HL-60/S4 treated with phorbol 12-myristate 13-acetate at 8.2 ng/mL for 4 days and 3 days (cell line): ENCODE results near the gene AFAP1.
"Not testable (repeated sequence)": the region's sequence is repeated elsewhere in the genome, so short reads cannot be mapped to it uniquely, and the experiment has no call there.

Experiments used
- in situ Hi-C: fragments of 300-500 bp; cut with MboI; formaldehyde crosslinking; loops from 2 replicates; pipeline ENCODE4 v1.15.0; 2022; ENCODE audit warnings: low sequenced_read_pairs

The AFAP1 gene

DNA sequence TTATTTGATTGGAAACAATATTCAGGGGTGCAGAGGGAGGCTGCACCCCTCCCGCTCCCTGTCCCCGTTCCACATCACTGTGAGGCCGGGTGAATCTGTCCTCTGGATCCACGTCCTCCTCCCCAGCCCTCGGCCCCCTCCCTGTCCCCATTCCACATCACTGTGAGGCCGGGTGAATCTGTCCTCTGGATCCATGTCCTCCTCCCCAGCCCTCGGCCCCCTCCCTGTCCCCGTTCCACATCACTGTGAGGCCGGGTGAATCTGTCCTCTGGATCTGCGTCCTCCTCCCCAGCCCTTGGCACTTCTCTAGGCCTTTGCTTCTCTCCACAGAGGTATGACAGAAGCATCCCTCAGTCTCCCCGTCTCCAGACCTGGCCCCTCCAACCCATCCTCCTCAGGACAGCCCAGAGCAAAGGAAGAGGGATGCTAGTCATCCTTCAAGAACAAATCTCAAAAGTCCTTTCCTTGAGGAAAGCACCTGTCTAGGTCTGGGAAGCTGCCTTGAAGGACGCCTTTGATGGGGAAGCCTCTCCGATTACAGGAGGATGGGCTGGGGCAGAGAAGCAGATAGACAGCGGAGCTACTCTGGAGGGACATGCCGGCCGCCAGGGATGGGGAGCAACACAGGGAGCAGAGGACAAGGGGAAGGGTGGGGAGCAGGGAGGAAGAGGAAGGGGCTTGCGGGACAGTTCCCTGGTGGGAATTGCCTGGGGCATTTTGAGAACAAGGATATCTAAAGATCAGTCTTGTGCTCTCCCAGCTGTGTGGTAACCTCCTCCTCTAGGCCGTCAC is 10.8 kb upstream of the AFAP1 start:
- in situ Hi-C loops = no loop called here

DNA sequence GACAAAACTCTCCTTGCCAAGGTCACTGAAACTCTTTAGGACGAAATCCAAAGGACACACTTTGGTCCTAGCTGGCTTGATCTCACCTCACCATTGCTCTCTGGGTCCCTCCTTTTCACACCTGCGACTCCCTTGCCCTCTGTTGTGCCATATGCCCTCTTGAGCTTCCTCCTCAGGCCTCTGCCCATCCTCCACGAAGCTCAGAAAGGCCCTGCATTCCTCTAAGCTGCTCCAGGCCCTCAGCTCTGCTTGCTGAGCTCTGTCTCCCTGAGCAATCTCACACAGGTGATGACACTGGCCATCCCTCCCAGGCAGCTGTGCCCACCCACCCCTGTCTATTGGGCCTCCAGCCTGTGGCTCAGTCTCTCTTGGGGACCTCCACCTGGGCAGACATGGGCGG is 10.1 kb upstream of the AFAP1 start:
- in situ Hi-C loops = no loop called here

DNA sequence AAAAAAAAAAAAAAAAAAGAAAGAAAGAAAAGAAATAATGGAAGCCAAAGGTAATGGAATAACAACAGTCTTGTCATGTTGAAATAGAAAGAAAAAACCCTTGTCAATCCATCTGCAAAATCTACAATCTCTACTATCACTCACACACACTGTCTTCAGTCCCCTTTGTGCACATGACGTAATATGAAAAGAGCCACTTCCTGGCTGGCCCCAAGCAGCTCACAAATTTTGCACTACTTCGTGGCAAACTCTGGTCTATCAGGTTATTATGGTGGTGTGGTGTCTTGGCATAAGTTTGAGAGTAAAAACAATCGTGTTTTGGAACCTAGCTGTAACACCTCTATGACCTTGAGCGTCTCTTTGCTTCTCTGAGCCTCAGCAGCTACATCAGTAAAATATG is 8.3 kb upstream of the AFAP1 start:
- in situ Hi-C loops = no loop called here

DNA sequence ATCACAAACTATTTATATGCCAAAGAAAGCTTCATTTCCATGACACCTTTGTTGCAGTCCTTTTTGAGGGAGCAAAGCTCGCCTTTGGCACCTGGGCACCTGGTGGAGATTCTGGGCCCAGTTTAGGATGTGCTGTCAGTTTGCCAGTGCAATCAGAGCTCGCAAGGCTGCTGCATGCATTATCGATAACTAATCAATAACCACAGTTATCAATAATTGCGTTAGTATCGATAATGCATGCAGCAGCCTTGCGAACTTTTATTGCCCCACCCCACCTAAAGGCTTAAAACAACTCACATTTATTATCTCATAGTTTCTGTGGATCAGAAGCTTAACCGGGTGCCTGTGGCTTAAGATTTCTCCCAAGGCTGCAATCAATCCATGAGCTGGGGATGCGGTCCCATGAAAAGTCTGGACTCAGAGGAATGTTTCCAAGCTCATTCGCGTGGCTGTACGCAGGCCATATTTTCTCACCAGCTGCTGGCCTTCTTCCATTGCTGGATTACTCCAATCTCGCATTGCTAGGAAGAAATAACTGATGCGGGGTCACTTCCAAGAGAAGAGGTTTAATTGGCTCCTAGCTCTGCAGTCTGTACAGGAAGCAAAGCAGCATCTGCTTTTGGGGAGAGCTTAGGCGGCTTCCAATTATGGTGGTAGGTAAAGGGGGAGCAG is 6.2 kb upstream of the AFAP1 start:
- in situ Hi-C loops = no loop called here

DNA sequence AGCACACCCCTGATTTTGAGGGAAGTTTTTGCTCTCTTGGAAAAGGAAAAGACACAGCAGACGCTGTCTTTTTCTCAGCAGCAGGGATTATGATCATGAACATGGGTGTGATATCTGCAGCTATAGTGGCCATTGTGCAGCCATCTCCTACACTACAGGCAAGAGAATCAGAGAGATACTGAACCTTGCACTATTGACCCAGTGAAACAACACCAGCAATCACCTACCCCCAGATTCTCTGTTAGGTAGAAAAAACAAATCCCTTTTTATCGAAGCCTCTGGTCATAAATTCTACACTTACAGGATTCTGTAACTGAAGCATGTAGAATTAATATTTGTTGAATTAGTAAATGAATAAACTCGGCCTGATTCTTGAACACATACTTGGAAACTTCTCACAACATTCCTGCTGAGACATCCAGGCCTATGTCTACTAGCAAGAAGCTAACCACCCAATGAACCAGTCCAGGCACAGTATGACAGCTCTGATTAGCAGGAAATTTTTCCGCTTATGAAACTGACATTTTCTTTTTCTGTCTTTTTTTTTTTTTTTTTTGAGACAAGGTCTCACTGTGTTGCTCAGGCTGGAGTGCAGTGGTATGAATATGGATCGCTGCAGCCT is 5.0 kb upstream of the AFAP1 start:
- in situ Hi-C loops = no loop called here

DNA sequence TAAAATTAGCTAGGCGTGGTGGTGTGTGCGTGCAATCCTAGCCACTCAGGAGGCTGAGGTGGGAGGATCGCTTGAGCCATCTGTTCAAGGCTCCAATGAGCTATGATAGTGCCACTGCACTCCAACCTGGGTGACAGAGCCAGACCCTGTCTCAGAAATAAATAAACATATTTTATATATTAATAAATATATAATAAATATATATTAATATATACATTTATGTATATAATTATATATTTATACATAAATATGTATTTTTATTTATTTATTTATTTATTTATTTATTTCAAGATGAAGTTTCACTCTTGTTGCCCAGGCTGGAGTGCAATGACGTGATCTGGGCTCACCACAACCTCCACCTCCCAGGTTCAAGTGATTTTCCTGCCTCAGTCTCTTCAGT is 4.0 kb upstream of the AFAP1 start:
- in situ Hi-C loops = not testable (repeated sequence)

DNA sequence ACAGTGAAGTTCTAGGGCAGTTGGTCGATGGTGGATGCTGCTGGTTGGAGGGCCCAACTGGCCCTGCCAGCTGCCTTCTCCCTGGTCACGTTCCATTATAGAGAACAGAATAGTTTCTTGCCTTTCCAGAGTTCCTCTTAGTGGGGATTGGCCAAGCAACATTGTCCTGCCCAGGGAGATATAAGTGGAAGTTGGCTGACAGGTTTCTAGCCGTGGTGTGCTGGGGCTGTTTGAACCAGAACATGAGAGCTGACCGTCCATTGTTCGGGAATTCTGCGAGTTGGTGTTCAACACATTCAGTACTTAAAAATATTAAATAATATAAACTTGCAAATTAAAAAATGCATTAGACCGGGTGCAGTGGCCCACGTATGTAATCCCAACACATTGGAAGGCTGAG is 3.5 kb upstream of the AFAP1 start:
- in situ Hi-C loops = no loop called here

DNA sequence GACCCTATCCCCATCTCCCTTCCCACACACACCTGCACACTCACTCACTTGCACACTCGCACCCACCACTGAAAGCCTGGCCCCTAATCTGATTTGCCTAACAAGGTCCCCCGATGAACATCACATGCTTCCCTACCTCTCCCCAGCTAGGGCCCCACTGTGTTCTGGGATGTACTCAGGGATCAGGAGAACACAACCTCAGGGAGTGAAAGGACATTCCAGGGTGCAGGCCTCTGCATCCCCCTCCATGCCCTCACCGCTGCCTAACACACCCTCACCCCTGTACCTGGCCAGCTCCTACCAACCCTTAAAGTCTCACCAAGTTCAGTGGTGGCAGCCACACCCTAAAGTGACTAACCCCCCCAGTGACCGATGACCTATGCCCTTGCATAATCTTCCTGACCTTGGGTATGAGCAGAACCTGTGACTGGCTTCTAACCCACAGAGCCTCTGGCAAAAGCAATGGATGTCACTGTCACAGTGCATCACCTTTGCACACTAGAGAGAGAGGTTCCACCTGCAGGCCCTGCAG is 2.4 kb upstream of the AFAP1 start:
- in situ Hi-C loops = no loop called here

DNA sequence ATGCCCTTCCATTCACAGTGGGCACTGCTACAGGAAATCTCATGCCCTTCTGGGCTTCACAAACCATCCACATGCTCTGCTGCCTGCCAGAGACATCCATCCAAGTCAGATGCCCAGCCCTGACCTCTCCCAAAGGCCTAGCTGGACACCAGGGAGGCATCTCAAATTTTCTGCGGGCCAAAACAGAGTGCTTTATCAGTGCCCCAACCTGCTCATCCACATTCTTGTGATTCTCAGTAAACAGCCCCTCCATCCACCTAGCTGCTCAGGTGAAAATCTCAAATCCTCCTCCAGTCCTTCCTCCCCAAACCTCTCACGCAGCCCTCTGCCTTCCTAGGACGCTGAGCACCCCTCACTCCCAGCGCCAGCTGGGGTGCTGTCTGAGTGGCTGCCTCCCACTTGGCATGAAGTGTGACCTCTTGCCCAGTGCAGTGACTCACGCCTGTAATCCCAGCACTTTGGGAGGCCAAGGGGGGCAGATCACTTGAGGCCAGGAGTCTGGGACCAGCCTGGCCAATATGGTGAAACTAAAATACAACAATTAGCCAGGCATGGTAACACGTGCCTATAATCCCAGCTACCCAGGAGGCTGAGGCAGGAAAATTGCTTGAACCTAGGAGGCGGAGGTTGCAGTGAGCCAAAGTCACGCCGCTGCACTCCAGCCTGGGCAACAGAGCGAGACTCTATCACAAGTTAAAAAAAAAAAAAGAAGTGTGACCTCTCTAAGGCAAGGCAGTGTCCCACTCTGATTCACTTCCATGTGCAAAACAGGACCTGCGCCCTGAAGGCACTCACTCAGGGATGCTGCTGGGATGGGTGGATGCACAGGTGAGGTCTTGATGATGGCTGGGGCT is 1.7 kb upstream of the AFAP1 start:
- in situ Hi-C loops = no loop called here

DNA sequence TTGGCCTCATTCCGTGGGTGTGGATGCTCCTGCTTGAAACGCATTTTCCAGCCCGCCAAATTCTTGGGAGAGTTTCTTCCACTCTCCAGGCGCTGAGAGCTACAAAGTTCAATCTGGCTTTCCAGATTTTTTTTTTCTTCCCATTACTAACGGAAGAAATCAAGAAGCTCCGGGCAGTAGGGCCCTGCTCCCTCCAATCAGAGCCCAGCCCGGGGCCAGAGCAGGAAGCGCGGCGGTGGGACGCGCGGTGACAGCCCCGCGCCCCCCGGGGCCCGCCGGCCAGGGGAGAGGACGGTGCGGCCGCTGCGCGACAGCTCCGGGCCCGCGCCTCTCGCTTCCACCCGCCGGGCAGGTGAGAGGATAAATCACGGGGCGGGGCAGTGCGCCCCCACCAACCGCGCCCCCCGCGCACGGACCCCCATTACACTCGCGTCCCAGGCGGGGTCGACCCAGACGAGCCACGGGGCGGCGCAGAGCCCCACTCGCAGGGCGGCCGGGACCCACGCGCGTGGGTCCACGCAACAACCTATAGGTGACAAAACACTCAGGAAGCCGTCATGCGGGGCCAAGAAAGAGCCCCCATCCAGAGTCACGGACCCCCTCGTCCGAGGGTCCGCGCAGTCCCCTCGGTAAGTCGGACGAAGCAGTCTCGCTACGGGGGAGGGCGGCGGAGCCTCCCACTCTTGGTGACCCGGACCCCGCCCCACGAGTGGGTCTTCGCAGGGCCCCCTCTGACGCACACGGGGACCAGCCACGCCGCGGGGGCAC is 868 bp downstream of the AFAP1 start:
- in situ Hi-C loops = no loop called here

DNA sequence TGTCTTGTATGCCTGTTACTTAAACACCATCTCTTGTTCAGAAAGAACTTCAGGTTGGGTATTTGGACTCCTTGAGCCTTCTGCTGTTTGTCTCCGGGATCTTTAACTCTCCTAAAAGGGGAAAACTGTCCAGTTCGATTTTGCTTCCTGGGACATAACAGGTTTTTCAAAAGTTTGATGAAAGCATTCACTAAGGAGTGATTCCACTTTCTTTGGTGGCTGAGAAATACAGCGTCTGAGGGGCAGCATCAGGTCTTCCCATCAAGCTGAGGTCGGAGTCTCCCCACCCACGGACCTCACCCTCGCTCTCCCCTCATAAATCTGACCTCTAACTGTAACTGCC is 1.4 kb downstream of the AFAP1 start:
- in situ Hi-C loops = no loop called here

DNA sequence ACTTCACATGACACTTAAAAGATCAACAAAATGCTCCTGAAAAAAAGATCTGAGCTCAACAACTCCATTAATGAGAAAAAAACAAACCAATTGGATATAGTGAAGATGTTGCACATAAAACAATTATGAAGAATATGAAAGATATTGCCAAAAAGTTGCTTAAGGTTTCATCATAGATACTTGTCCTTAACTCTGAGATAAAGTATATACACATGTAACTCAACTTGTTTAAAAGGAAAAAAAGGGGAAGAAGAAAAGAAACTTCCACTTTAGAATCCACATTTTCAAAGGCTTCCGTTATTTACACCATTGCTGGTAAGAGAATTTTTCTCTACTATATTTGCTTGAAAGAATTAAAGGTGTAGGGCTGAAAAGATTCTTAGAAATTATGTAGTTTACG is 2.7 kb downstream of the AFAP1 start:
- in situ Hi-C loops = no loop called here

DNA sequence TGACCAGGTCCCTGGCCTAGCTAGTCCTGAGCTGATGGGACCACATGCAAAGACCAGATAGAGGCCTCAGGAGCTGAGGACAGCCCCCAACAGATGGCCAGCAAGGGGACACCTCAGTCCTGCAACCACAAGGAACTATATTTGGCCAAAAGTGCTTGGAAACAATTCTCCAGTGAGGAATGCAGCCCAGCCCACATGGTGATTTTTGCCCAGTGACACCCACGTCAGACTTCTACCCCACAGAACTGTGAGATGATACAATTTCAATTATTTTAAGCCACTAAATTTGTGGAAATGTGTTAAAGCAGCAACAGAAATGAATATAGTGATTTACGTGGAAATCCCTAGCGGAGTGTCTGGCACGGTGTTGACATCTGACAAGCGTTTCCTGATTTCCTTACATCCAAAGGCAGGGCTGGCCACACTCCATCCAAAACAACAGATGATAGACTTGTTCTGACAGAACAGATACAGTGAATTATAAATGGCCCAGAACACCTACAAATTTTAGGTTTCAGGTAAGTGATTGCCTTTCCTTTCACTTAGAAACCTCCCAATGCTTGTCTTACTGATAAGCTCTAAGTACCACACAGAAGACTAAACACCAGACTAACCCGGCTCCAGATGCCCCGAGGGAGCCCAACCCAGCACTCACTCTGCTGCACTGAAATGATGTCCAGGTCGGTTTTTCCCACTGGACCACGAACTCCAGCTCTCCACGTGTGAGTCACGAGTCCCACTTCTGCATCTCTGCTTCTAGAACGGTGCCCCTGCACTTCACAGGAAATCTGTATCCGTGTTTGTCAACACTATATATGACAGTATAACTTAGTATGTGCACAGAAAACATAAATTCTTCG is 5.8 kb downstream of the AFAP1 start:
- in situ Hi-C loops = no loop called here

DNA sequence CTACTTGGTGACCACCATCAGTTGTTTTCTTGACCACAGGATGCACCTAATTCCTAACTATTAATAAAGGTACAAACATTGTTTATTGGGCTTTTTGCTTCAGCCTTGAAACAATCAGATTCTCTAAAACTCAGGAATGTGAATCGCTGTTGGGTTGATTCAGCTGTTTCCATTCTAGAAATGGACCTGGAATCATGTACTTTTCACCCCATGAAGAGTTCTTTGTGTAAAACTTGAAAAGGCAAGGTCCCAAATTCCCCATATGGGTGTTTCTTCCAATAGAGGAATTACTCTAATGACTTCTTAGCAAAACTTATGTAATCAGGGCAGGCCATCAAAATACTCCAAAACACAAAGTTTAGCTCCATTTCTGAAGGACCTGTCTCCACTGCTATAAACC is 7.4 kb downstream of the AFAP1 start:
- in situ Hi-C loops = no loop called here

DNA sequence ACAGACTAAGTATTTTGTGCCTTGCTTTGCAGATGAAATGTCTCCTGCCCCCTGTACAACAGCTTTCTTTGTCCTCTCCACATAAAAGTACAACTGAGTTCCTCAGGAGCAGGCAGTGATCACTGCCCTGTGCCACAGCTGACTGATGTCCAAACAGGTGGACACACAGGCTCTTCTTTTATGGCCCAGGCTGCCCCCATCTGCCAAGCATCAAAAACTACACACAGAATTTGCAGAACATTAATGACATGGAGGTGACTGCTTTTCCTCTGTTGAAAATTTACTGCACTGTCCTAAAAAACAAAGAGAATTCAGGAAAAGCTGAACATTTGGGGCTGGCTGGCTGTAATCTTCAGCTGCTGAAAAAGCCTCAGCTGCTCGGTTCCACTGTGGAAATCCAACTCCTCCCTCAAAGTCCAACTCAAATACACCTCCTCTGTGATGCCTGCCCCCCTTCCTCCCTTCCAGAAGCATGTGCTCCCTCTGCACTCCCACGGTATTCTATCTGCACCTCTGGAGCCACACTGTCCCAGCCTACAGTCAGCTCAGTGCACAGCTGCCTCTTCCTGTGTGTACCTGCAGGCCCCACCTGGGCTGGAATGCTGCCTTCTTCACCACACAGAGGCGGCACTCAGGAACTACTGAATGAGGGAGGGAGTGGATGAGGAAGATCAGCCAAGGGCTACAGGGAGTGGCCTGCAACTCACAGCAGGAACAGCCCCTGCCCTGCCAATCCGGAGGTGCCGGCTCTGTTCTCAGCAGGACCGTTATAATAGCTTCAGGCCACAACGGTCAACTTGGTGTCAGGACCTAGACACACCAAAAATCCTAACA is 10.3 kb downstream of the AFAP1 start:
- in situ Hi-C loops = no loop called here

DNA sequence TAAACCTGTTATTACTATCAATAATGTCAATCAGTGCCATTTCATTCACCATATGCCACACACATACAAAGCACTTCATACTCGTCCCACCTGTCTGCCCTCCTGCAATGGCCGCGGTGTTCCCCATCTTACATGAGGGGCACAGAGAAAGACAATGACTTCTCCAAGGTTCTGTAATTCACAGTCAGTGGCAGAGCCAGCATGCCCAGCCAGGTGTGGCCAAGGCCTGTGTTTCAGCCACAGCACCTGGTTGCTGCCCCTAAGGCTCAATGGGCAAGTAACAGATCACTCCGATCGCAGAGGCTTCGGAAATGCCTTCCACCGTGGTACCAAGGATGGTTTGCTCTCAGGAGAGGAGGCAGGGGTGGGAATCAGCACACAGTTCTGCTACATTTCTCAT is 10.9 kb downstream of the AFAP1 start:
- in situ Hi-C loops = no loop called here

DNA sequence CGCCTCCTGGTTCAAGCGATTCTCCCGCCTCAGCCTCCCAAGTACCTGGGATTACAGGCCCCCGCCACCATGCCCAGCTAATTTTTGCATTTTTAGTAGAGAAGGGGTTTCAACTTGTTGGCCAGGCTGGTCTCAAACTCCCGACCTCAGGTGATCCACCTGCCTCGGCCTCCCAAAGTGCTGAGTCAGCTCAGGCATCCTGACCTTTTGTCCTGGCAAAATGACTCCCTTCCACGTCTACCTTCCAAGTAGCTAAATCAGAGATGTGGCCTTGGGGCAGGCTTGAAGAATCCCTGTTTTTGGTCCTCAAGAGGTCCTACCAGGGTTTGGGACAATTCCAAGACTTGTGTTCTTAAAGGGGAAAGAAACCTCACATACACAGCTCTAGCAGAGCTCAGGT is 12.8 kb downstream of the AFAP1 start:
- in situ Hi-C loops = no loop called here

DNA sequence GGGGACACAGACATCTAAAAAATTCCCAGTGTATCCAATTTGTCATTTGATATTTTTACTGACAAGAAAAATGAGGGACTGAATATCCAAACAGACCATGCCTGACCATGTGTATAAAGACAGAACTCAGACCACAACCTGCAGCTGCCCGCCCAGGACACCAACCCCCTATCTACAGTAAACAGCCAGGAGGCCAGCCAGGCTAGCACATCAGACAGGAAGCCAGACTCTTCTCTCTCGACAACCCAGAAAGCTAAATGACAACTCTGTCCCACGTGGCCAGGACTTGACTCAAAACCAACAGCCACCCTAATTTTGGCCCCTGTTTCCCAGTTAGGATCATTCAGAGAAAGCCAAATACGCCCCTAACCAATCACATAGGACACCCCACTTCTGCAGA is 15.1 kb downstream of the AFAP1 start:
- in situ Hi-C loops = no loop called here

DNA sequence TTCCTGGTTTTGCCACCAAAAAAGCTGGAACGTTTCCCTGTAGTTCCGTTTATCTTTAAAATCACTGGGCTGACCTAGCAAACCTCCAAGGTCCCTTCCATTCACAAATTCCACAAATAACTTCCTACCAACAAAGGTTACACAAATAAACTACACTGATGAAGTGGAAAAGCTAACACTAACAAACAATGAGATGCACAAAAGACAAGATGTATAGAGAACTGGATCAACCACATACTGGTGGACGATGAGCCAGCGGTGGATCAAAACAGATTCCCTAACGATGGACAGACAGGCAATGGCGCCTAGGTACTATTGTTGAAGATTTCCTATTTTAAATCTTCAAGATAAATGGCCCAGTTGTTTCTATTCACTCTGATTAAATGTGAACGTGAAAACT is 15.5 kb downstream of the AFAP1 start:
- in situ Hi-C loops = no loop called here
